Karpas-422 (cell line): ENCODE results near the gene ACSS2. TPM values are rescaled to one million over a fixed set of nuclear protein-coding genes. Genes with fewer than 3 reads are reported as not detected.

Experiments
- DNase-seq: peaks from one replicate; pipeline ENCODE4 v3.0.0-alpha.2; 2015
- H2AFZ ChIP-seq: fragments of 200-600 bp; sonication (generic); 2 replicates; pipeline ENCODE4 v1.6.1; 2014; ENCODE audit warnings: antibody characterized with exemption, low read length, mixed read lengths
- H3K27ac ChIP-seq: fragments of 200-600 bp; sonication (generic); 2 replicates; pipeline ENCODE4 v1.5.1; 2014; ENCODE audit warnings: mild to moderate bottlenecking, low read length, moderate library complexity
- H3K27me3 ChIP-seq: fragments of 200-600 bp; sonication (generic); 2 replicates; pipeline ENCODE4 v1.6.1; 2014; ENCODE audit warnings: low read length, mixed read lengths
- H3K36me3 ChIP-seq: fragments of 200-600 bp; sonication (generic); 2 replicates; pipeline ENCODE4 v1.6.1; 2014; ENCODE audit warnings: low read length, mixed read lengths; ENCODE audit not compliant: insufficient read depth
- H3K4me1 ChIP-seq: fragments of 200-600 bp; sonication (generic); 2 replicates; pipeline ENCODE4 v1.6.1; 2014; ENCODE audit warnings: mild to moderate bottlenecking, low read length, mixed read lengths
- H3K4me2 ChIP-seq: fragments of 200-600 bp; sonication (generic); 2 replicates; pipeline ENCODE4 v1.6.1; 2014; ENCODE audit warnings: low read length, low read depth, mild to moderate bottlenecking; ENCODE audit not compliant: poor library complexity, severe bottlenecking
- H3K4me3 ChIP-seq: fragments of 200-600 bp; sonication (generic); 2 replicates; pipeline ENCODE4 v1.5.1; 2014; ENCODE audit warnings: mild to moderate bottlenecking, antibody characterized with exemption, low read length, mixed read lengths
- H3K79me2 ChIP-seq: fragments of 200-600 bp; sonication (generic); 2 replicates; pipeline ENCODE4 v1.6.1; 2014; ENCODE audit warnings: mild to moderate bottlenecking, low read length, mixed read lengths
- H3K9ac ChIP-seq: fragments of 200-600 bp; sonication (generic); 2 replicates; pipeline ENCODE4 v1.6.0; 2014; ENCODE audit warnings: low read length
- H3K9me2 ChIP-seq: fragments of 200-600 bp; sonication (generic), shearing (Covaris generic); replicated peaks from 2 replicates; pipeline ENCODE4 v1.6.0; 2014; ENCODE audit warnings: mild to moderate bottlenecking, low read length, moderate library complexity; ENCODE audit not compliant: insufficient read depth
- H3K9me3 ChIP-seq: fragments of 300-700, 200-600 bp; sonication (generic); 2 replicates; pipeline ENCODE4 v1.6.1; 2014; ENCODE audit warnings: low read length, mixed read lengths
- H4K20me1 ChIP-seq: fragments of 200-600 bp; sonication (generic); 2 replicates; pipeline ENCODE4 v1.6.1; 2014; ENCODE audit warnings: mild to moderate bottlenecking, antibody characterized with exemption, low read length, low read depth; ENCODE audit not compliant: insufficient read depth
- total RNA-seq: library from RNA; depleted of rRNA; stranded (reverse); fragments of >200 nt; shearing (Covaris generic); gene quantifications from 2 replicates; pipeline ENCODE4 v1.2.3, GENCODE V29; 2014; ENCODE audit warnings: low replicate concordance

ACSS2 gene
- total RNA-seq, 1 experiment from 2014 or later, result 6.5 TPM

DNA sequence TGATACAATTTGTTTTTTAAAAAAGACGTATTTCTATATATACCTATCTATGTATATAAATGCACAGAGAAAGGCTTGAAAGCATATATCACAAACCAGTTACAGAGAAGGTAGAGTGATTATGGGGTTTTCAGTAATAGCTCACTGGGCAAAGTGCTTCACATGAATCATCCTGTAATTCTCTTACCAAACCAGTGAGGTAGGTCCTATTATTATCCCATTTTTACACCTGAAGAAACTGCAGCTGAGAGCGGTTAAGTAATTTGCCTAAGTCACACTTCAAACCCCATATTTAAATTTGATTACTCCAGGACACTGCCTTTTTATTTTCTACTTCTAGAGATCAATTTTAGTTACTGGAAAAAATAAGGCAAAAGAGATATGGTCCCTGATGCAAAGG lies 74.8 kb downstream of the ACSS2 start:
- Histone ChIP-seq H2AFZ (no peak overlapping the region), H3K4me1 (peaks cover 35% of the 10 kb centered on the region), H3K9ac (peak overlapping the region; percentile 25), H3K4me2 (peak overlapping the region; percentile 58), H3K9me2 (no peaks in the 10 kb centered on the region), H3K27me3 (no peaks in the 10 kb centered on the region), H3K4me3 (peak overlapping the region; percentile 16; the same call in 1 of the 2 replicates), H4K20me1 (no peaks in the 10 kb centered on the region), H3K79me2 (no peaks in the 10 kb centered on the region), H3K9me3 (no peaks in the 10 kb centered on the region), H3K27ac (peak overlapping the region; percentile 44), H3K36me3 (0 out of 2 replicates have a peak, but pooled peaks cover 4% of the 10 kb centered on the region)
- DNase-seq, result peak; percentile 81

DNA sequence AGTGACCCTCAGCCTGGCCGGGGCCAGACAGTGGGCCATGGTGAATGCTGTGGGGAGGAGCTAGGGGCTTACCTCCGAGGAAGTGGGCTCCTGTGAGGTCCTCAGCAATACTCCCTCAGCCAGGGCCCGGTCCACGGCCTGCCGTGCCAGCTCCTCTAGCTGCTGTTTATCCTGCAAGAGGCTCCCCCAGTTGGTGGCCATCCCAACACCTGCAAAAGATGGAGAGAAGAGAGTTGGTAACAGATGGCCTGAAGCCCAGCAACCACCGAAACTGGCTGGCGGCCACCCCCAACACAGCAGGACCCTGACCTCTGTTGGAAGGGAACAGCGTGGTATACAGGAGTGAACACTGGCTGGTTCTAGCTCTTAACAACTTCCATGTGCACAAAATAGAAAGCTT lies 75.2 kb downstream of the ACSS2 start:
- Histone ChIP-seq H3K4me2 (peak overlapping the region; percentile 58), H3K4me3 (peak overlapping the region; percentile 16; the same call in 1 of the 2 replicates), H3K79me2 (no peaks in the 10 kb centered on the region), H3K27ac (peak overlapping the region; percentile 44), H4K20me1 (no peaks in the 10 kb centered on the region), H3K9me2 (no peaks in the 10 kb centered on the region), H3K4me1 (peaks cover 33% of the 10 kb centered on the region), H2AFZ (no peak overlapping the region), H3K9ac (peak overlapping the region; percentile 25), H3K9me3 (no peaks in the 10 kb centered on the region), H3K36me3 (0 out of 2 replicates have a peak, but pooled peaks cover 4% of the 10 kb centered on the region), H3K27me3 (no peaks in the 10 kb centered on the region)
- DNase-seq, result peak; percentile 47

GRCh38 chr20:34952671-34953070 lies 76.3 kb downstream of the ACSS2 start:
- H3K4me2 ChIP-seq, result no peak overlapping the region
- 0 out of 2 replicates have a peak, but pooled peaks cover 4% of the 10 kb centered on the region for H3K36me3 ChIP-seq
- no peak overlapping the region for H2AFZ ChIP-seq
- H3K27ac ChIP-seq, result no peak overlapping the region
- no peaks in the 10 kb centered on the region for H3K27me3 ChIP-seq
- H4K20me1 ChIP-seq, result no peaks in the 10 kb centered on the region
- DNase-seq, result peak; percentile 49
- no peak overlapping the region for H3K9ac ChIP-seq
- no peaks in the 10 kb centered on the region for H3K9me3 ChIP-seq
- no peaks in the 10 kb centered on the region for H3K79me2 ChIP-seq
- no peak overlapping the region for H3K4me3 ChIP-seq
- no peaks in the 10 kb centered on the region for H3K9me2 ChIP-seq
- H3K4me1 ChIP-seq, result peaks cover 31% of the 10 kb centered on the region

DNA sequence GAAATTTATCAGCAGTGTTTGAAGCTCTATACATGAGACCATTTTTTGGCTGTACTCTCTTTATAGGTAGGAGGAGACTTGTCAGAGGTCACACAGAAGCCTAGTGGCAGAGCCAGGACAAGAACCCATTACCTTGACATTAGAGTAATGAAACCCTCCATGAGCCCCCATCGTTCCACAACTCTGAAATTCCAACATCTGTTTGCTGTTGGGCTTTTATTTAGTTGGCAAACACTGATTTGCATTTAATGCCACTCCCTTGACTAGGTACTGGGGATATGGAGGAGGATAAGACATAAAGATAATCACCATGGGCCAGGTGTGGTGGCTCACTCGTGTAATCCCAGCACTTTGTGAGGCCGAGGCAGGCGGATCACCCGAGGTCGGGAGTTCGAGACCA lies 77.5 kb downstream of the ACSS2 start:
- no peak overlapping the region for H2AFZ ChIP-seq
- no peaks in the 10 kb centered on the region for H3K9me2 ChIP-seq
- peaks cover 31% of the 10 kb centered on the region for H3K4me1 ChIP-seq
- H3K9ac ChIP-seq, result no peak overlapping the region
- no peak overlapping the region for H3K4me3 ChIP-seq
- H3K9me3 ChIP-seq, result no peaks in the 10 kb centered on the region
- H3K79me2 ChIP-seq, result no peaks in the 10 kb centered on the region
- H3K27me3 ChIP-seq, result no peaks in the 10 kb centered on the region
- H4K20me1 ChIP-seq, result no peaks in the 10 kb centered on the region
- DNase-seq, result no peak
- H3K27ac ChIP-seq, result no peak overlapping the region
- no peak overlapping the region for H3K4me2 ChIP-seq
- H3K36me3 ChIP-seq, result 0 out of 2 replicates have a peak, but pooled peaks cover 4% of the 10 kb centered on the region

DNA sequence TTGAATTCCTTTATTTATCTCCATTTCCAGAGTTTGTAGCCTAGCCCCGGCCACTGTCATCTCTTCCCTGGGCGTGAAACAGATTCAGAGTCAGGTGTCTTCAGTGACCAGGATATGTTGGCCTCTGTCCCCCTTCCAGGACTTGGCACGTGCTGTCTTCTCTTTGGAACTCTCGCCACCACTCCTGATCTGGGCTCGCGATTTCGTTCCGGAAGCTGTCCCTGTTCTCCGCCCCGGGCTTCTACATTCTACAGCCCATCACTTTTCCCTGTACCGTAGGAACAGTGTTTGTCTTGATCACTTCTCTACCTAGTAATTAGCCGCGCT lies 78.5 kb downstream of the ACSS2 start:
- Histone ChIP-seq H3K27ac (no peak overlapping the region), H3K9me2 (no peaks in the 10 kb centered on the region), H3K4me2 (peak overlapping the region; percentile 76), H3K9me3 (no peaks in the 10 kb centered on the region), H3K4me1 (peaks cover 31% of the 10 kb centered on the region), H2AFZ (peak overlapping the region; percentile 96; the same call in 1 of the 2 replicates), H3K36me3 (no peaks in the 10 kb centered on the region), H3K79me2 (no peaks in the 10 kb centered on the region), H4K20me1 (no peaks in the 10 kb centered on the region), H3K9ac (peak overlapping the region; percentile 85), H3K4me3 (peak overlapping the region; percentile 80), H3K27me3 (no peaks in the 10 kb centered on the region)
- DNase-seq, result no peak

GRCh38 chr20:34955231-34956040 lies 79.0 kb downstream of the ACSS2 start, which contains the start of the genes GSS and MYH7B:
Gene GSS, minus strand, starts transcription at chr20:34955806. Its CDS starts 3,954 bp downstream, at chr20:34951852.
Gene MYH7B, plus strand, starts transcription at chr20:34955868. Its CDS starts 22,138 bp downstream, at chr20:34978006.
- H3K4me3 ChIP-seq, result peak within 1 kb of the TSS; percentile 80
- H3K27me3 ChIP-seq, result no peaks in the 10 kb centered on the region
- no peaks in the 10 kb centered on the region for H3K36me3 ChIP-seq
- 0 out of 2 replicates have a peak within 1 kb of the TSS, but pooled peaks have one; percentile 18 for H3K27ac ChIP-seq
- H3K4me1 ChIP-seq, result peaks cover 31% of the 10 kb centered on the region
- DNase-seq, result peak; percentile 98
- H2AFZ ChIP-seq, result peak within 1 kb of the TSS; percentile 96
- H3K9ac ChIP-seq, result peak within 1 kb of the TSS; percentile 85
- H4K20me1 ChIP-seq, result no peaks in the 10 kb centered on the region
- H3K4me2 ChIP-seq, result peak within 1 kb of the TSS; percentile 76
- no peaks in the 10 kb centered on the region for H3K9me2 ChIP-seq
- H3K79me2 ChIP-seq, result no peaks in the 10 kb centered on the region
- no peaks in the 10 kb centered on the region for H3K9me3 ChIP-seq

DNA sequence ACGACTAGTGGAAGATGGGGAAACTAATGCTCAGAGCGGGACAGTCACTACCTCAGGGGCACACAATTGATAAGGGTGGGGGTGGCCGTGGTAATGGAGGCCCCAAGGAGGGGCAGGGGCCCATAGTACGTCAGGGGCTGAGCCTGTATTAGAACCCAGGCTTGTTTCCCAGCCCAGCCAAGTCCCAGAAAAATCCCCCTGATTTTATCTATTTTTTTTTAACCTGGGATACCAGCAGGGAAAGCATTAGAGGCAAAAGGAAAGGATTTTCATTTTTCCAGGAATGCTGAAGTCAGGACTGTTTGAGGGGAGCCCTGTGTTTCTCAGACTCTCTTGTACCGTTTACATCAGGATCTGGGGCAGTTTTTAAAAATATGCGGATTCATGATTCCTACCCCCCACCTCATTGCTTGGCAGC lies 79.6 kb downstream of the ACSS2 start:
- H3K9ac ChIP-seq, result peak overlapping the region; percentile 85
- no peak overlapping the region for H3K27ac ChIP-seq
- H3K36me3 ChIP-seq, result no peaks in the 10 kb centered on the region
- H2AFZ ChIP-seq, result peak overlapping the region; percentile 96
- H3K79me2 ChIP-seq, result no peaks in the 10 kb centered on the region
- H3K27me3 ChIP-seq, result no peaks in the 10 kb centered on the region
- no peak for DNase-seq
- no peaks in the 10 kb centered on the region for H4K20me1 ChIP-seq
- H3K9me3 ChIP-seq, result no peaks in the 10 kb centered on the region
- H3K4me1 ChIP-seq, result peaks cover 26% of the 10 kb centered on the region
- H3K4me3 ChIP-seq, result peak overlapping the region; percentile 80
- H3K9me2 ChIP-seq, result no peaks in the 10 kb centered on the region
- H3K4me2 ChIP-seq, result peak overlapping the region; percentile 76

DNA sequence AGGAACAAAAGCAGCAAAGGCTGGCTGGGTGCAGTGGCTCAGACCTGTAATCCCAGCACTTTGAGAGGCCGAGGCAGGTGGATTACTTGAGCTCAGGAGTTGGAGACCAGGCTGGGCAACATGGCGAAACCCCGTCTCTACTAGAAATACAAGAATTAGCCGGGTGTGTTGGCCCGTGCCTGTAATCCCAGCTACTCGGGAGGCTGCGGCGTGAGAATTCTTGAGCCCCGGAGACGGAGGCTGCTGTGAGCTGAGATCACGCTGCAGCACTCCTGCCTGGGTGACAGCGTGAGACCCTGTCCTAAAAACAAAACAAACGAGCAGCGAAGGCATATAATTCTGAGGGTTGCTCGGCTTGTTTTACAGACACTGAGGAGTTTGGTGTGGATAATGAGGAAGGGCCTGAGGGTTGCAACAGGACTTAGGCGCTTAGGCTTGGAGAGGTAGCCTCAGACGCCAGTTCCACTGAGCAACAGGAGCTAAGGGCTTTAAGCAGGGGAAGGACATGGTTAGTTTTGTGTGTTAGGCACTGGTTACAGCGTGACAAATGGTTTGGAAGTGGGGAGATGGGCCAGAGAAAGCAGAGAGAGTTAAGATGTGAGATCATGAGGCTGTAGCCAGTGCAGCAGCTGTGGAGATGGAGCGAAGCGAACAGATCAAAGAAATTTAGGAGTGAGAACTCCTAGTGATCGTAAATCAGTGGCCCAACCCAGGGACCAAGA lies 80.5 kb downstream of the ACSS2 start:
- no peaks in the 10 kb centered on the region for H4K20me1 ChIP-seq
- no peak overlapping the region for H3K4me2 ChIP-seq
- H3K36me3 ChIP-seq, result no peaks in the 10 kb centered on the region
- H3K9ac ChIP-seq, result no peak overlapping the region; the same call in 1 of the 2 replicates
- H3K4me1 ChIP-seq, result peaks cover 18% of the 10 kb centered on the region
- no peak overlapping the region for H3K27ac ChIP-seq
- no peaks in the 10 kb centered on the region for H3K79me2 ChIP-seq
- DNase-seq, result no peak
- no peaks in the 10 kb centered on the region for H3K27me3 ChIP-seq
- no peaks in the 10 kb centered on the region for H3K9me2 ChIP-seq
- H3K4me3 ChIP-seq, result no peak overlapping the region
- H2AFZ ChIP-seq, result no peak overlapping the region
- no peaks in the 10 kb centered on the region for H3K9me3 ChIP-seq
